Measurements from ENCODE around the gene CCDC71L. TPM values are rescaled to one million over a fixed set of nuclear protein-coding genes. Genes with fewer than 3 reads are reported as not detected.
A peak's percentile ranks its signal among the peaks of the same experiment; 100 is the strongest.
"Not testable (repeated sequence)": the region's sequence is repeated elsewhere in the genome, so short reads cannot be mapped to it uniquely, and the experiment has no call there.

The CCDC71L gene
- total RNA-seq: 7.4 TPM

- DNase-seq: peak; percentile 75
These were observed at the start of gene CCDC71L for GRCh38 chr7:106660862-106661720. Gene CCDC71L, minus strand, starts transcription at chr7:106661158. Its CDS starts 262 bp downstream, at chr7:106660896.

- not testable (repeated sequence) for DNase-seq
These were observed 48.6 kb upstream of the CCDC71L start for GRCh38 chr7:106709604-106710003.

GRCh38 chr7:106704000-106704840 is 43.3 kb upstream of the CCDC71L start:
- no peak for DNase-seq

GRCh38 chr7:106693677-106694353 is 32.9 kb upstream of the CCDC71L start:
- no peak for DNase-seq

GRCh38 chr7:106692450-106693051 is 31.6 kb upstream of the CCDC71L start:
- no peak for DNase-seq

- DNase-seq: not testable (repeated sequence)
These were observed 27.2 kb upstream of the CCDC71L start for GRCh38 chr7:106688161-106688560.

- no peak for DNase-seq
These were observed 23.0 kb upstream of the CCDC71L start for GRCh38 chr7:106683941-106684340.

- DNase-seq: no peak
These were observed 21.0 kb upstream of the CCDC71L start for GRCh38 chr7:106681815-106682495.

GRCh38 chr7:106679153-106679931 is 18.4 kb upstream of the CCDC71L start:
- DNase-seq: no peak

GRCh38 chr7:106678795-106679152 is 17.8 kb upstream of the CCDC71L start:
- no peak for DNase-seq

GRCh38 chr7:106676506-106676905 is 15.5 kb upstream of the CCDC71L start:
- not testable (repeated sequence) for DNase-seq

- DNase-seq: not testable (repeated sequence)
These were observed 12.7 kb upstream of the CCDC71L start for GRCh38 chr7:106673688-106674087.

GRCh38 chr7:106671930-106672329 is 11.0 kb upstream of the CCDC71L start:
- DNase-seq: not testable (repeated sequence)

GRCh38 chr7:106671160-106671559 is 10.2 kb upstream of the CCDC71L start:
- DNase-seq: no peak

- no peak for DNase-seq
These were observed 8.0 kb upstream of the CCDC71L start for GRCh38 chr7:106668861-106669524.

GRCh38 chr7:106666353-106666752 is 5.4 kb upstream of the CCDC71L start:
- no peak for DNase-seq

- DNase-seq: no peak
These were observed 3.4 kb upstream of the CCDC71L start for GRCh38 chr7:106664343-106664742.

GRCh38 chr7:106659963-106660861 is 746 bp downstream of the CCDC71L start:
- DNase-seq: peak; percentile 6

Data from skin of body (tissue), 2 donors.